Natural killer cell treated with Interleukin-12 subunit alpha and Interleukin-12 subunit beta and Interleukin-15 and Interleukin-18, amount 100 ng/mL, for 72 hours (primary cell): ENCODE results near the gene TMEM184B. TPM values are rescaled to one million over a fixed set of nuclear protein-coding genes. Genes with fewer than 3 reads are reported as not detected.

Experiments used
- ATAC-seq, 2 donors: fragments of 150-1000 bp; cut with Tn5 transposase in 1 of 2; sonication (Bioruptor Pico), chemical (Tn5 transposase) in 1 of 2; 2 replicates each; pipeline ENCODE4 v1.10.0; 2021
- DNase-seq: peaks from one replicate; pipeline ENCODE4 v3.0.0; 2022; ENCODE audit warnings: low spot score
- H3K27ac Mint-ChIP-seq, 2 donors: 1 replicate in 1 of 2; 2 replicates in 1 of 2; pipeline ENCODE4 v1.8.0; 2022; ENCODE audit warnings: mixed read lengths in 2 of 2, mild to moderate bottlenecking in 1 of 2, moderate library complexity in 1 of 2
- H3K27me3 Mint-ChIP-seq, 2 donors: 1 replicate in 1 of 2; 2 replicates in 1 of 2; pipeline ENCODE4 v1.8.0; 2022; ENCODE audit warnings: mixed read lengths in 2 of 2
- H3K36me3 Mint-ChIP-seq: one replicate; pipeline ENCODE4 v1.8.0; 2022; ENCODE audit warnings: mixed read lengths
- H3K4me1 Mint-ChIP-seq, 2 donors: 1 replicate in 1 of 2; 2 replicates in 1 of 2; pipeline ENCODE4 v1.8.0; 2022; ENCODE audit warnings: low read depth in 2 of 2, mixed read lengths in 2 of 2, mild to moderate bottlenecking in 1 of 2
- H3K4me3 Mint-ChIP-seq: one replicate; pipeline ENCODE4 v1.8.0; 2022; ENCODE audit warnings: mixed read lengths
- H3K9me3 Mint-ChIP-seq: 2 replicates; pipeline ENCODE4 v1.8.0; 2022; ENCODE audit warnings: mixed read lengths
- total RNA-seq, 2 donors: library from RNA; stranded (reverse); gene quantifications; one replicate each; pipeline ENCODE4 v1.2.3, GENCODE V29; 2022

Gene TMEM184B
- total RNA-seq, 2 donors from 2014 or later: 59.4 to 59.8 TPM

DNA sequence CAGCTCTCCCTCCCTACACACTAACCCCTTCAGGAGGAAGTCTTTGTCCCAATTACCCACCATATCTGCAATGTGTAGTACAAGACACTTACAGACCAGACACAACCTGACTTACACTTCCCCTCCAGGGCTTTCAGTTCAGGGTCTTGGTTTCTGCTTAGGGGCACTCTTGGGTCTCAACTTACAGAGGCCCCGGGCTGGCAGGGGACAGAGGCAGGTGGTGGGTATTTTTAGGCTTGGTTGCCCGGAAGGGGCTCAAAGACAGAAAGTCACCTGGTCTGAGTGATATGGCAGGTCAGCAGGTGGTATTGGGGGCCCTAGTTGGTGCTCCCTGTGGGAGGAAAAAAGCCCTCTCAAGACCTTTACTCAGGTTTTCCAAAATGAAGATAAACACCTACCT is 3.4 kb upstream of the TMEM184B start:
- no peak for ATAC-seq
- H3K4me1 Mint-ChIP-seq: peaks cover 13 to 21% of the 10 kb centered on the region in 2 donors
- H3K36me3 Mint-ChIP-seq: no peaks in the 10 kb centered on the region
- no peak overlapping the region for H3K4me3 Mint-ChIP-seq
- H3K27ac Mint-ChIP-seq: no peak overlapping the region
- DNase-seq: no peak
- H3K27me3 Mint-ChIP-seq: peaks cover 0 to 3% of the 10 kb centered on the region in 2 donors
- H3K9me3 Mint-ChIP-seq: no peaks in the 10 kb centered on the region

DNA sequence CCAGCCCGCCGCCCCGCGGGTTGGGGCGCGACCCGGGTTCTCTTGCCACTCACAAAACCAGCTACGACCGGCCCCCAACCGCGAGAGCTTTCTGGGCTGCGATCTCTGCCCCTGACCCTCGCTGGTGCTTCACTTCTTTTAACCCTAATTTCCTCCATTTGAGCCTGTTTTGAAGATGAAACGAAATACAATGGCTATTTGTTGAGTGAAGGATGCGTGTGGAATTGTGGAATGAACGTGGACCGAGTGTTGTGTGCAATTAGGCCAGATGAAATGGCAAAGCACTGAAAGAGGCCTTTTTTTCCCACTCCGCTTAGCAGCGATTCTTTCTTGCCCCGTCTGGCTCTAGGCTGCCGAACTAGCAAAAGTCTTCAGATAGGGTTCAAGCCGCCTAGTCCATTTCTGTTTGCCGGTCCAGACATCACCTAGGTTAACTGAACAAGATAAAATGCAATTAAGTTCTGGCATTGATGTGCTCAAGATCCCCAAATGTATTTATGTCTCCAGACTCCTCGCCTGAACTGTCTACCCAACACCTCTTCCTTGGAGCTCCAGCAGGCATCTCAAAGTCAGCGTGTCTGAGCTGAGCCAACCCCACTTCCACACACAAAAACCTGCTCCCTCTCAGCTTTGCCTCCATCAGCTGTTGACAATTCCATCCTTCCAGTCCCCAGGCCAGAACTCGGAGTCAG is 471 bp upstream of the TMEM184B start:
- Mint-ChIP-seq H3K27me3 (peaks cover 0 to 3% of the 10 kb centered on the region in 2 donors), H3K4me3 (peak overlapping the region; percentile 91), H3K4me1 (peaks cover 32 to 42% of the 10 kb centered on the region in 2 donors), H3K36me3 (no peaks in the 10 kb centered on the region), H3K27ac (peak overlapping the region; percentile 90 to 98), H3K9me3 (no peaks in the 10 kb centered on the region)
- ATAC-seq: no peak
- no peak for DNase-seq

DNA sequence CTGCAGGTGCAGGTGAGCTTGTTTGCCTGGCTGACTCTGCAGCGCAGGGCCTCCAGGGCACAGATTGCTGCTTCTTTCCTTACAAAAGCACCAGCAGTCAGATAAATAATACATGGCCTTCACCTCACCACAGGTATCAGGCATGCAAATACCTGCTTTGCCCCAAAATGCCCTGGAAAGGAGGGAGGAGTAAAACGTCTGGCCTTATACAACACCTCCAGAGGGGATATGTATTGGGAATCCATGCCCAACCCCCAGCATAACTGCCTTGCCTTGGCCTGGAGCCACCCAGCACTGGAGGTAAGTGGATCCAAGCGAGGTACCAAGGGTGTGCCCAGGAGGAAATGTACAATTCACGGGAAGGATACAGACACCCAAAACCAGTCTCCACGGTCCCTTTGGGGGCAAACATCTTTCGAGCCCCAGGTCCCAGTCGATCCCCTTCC is 860 bp downstream of the TMEM184B start:
- ATAC-seq: no peak
- peaks cover 42 to 50% of the 10 kb centered on the region in 2 donors for H3K4me1 Mint-ChIP-seq
- H3K4me3 Mint-ChIP-seq: peak overlapping the region; percentile 90
- no peaks in the 10 kb centered on the region for H3K27me3 Mint-ChIP-seq
- DNase-seq: no peak
- H3K27ac Mint-ChIP-seq: peak overlapping the region; percentile 54 to 79
- H3K9me3 Mint-ChIP-seq: no peaks in the 10 kb centered on the region
- H3K36me3 Mint-ChIP-seq: no peaks in the 10 kb centered on the region

DNA sequence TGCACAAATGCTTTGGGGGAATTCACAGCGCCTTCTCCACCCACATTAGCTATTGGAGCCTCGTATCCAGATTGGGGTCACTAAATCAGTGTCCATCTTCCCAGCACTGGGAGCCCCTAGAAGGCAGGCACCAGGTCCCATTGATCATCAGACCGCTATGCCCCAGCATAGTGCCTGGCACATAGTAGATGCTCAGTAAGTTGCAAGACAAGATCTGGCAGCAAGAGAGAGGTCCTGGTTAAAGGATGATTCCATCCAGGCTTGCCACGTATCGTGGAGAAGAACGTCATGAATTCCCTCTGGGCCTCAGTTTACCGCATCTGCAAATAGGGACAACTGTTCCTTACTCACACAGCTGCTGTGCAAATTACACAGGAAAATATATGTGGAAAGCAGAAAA is 1.7 kb downstream of the TMEM184B start:
- peaks cover 48 to 50% of the 10 kb centered on the region in 2 donors for H3K4me1 Mint-ChIP-seq
- H3K9me3 Mint-ChIP-seq: no peaks in the 10 kb centered on the region
- H3K4me3 Mint-ChIP-seq: peak overlapping the region; percentile 50
- DNase-seq: no peak
- ATAC-seq: no peak
- peak overlapping the region; percentile 65 to 79 for H3K27ac Mint-ChIP-seq
- H3K27me3 Mint-ChIP-seq: no peaks in the 10 kb centered on the region
- H3K36me3 Mint-ChIP-seq: no peaks in the 10 kb centered on the region

DNA sequence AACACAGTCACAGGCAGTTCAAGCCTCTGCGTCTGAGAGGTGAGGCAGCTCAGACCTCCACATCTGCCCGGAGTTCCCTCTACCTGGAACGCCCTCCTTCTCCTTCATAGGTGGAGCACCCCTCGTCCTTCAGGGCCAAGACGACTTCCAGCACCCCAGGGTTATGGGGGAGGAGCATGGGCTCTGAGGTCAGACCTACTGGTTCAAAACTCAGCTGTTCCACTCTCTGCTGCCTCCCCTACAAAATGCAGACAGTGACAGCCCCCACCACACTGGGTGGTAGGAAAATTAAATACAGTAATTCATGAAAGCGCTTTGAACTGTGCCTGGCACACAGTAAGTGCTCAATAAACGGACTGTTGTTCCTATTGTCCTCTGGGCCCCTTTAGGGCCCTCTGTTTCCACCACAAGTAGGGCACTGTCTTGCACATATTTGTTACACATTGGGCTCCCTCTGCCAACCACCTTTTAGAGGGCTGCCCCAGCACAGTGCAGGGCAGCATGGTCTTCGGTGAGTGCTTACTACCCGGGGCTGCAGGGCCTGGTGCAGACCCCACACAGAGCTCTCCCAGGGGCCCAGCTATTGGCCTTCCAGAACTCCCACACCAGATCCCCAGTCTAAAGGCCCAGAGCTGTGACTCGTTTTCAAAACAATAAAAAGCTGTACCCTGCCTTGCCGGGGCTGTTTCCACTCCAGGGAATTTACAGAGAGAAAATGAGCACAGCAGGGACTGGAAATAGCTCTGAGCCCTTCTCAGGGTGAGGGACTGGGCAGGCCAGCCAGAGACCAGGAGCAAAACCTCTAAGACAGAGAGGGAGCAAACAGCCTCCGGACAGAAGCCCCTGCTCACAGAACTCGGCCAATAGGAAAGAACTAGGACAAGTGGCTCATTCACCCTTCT is 2.5 kb downstream of the TMEM184B start:
- Mint-ChIP-seq H3K27ac (peak overlapping the region; percentile 65 to 79), H3K9me3 (no peaks in the 10 kb centered on the region), H3K27me3 (no peaks in the 10 kb centered on the region), H3K4me3 (peak overlapping the region; percentile 50), H3K4me1 (peaks cover 49 to 51% of the 10 kb centered on the region in 2 donors), H3K36me3 (no peaks in the 10 kb centered on the region)
- ATAC-seq: no peak
- no peak for DNase-seq

DNA sequence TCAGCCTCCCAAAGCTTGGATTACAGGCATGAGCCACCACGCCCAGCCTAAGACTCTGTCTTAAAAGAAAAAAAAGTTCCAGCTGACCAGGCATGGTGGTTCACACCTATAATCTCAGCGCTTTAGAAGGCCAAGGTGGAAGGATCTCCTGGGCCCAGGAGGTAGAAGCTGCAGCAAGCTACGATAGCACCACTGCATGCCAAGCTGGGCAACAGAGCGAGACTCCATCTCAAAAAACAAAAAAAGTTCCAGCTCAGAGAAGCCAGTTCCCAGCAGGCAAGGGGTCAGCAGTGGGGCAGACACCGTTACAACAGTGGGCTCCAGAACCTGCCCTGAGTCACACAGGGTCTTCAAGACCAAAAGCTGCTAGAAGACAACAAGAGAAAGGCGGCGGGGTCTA is 3.3 kb downstream of the TMEM184B start:
- DNase-seq: no peak
- Mint-ChIP-seq H3K4me3 (no peak overlapping the region), H3K9me3 (no peaks in the 10 kb centered on the region), H3K36me3 (no peaks in the 10 kb centered on the region), H3K27me3 (no peaks in the 10 kb centered on the region), H3K27ac (peak overlapping the region in 1 of 2 donors; percentile 83), H3K4me1 (peaks cover 56 to 57% of the 10 kb centered on the region in 2 donors)
- no peak for ATAC-seq

DNA sequence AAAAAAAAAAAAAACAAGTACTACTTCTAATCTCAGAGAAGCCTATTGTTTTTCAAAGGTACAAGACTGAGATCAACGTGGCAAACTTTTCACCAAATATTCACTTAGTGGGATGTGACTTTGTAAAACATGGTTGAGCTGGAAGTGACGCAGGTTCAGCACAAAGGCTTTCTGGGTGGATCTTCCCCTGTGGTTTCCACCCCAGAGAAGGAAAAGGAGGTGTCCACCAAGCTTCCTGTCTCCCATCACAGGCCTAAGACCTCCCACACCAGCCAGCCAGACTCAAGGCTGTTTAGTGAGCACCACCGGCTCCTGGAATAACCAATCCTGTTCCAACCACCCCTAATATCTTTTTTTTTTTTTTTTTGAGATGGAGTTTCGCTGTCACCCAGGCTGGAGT is 5.7 kb downstream of the TMEM184B start:
- H3K9me3 Mint-ChIP-seq: no peaks in the 10 kb centered on the region
- ATAC-seq: peak; percentile 88 to 89
- H3K36me3 Mint-ChIP-seq: no peaks in the 10 kb centered on the region
- DNase-seq: peak; percentile 77
- peak overlapping the region; percentile 66 for H3K4me3 Mint-ChIP-seq
- H3K4me1 Mint-ChIP-seq: peaks cover 54 to 60% of the 10 kb centered on the region in 2 donors
- peak overlapping the region; percentile 75 to 83 for H3K27ac Mint-ChIP-seq
- no peaks in the 10 kb centered on the region for H3K27me3 Mint-ChIP-seq

DNA sequence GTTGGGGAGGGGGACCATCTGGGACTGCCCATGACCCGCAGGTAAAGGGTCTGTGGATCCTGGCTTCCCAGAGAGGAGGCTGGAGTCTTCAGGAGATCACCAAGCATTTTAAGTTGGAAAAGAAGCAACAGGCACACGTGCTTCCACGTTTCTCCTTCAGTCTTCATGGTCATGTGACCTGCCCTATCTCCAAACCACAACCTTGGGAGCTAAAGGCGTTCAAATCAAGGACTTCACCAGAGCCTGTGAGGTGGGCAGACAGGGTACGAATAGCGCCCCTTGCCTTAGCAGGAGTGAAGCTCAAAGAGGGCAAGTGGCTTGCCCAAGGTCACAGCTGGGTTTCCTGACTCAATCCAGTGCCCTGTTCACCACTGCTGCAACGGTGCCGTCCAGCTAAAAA is 6.7 kb downstream of the TMEM184B start:
- Mint-ChIP-seq H3K27ac (peak overlapping the region; percentile 75 to 83), H3K36me3 (no peaks in the 10 kb centered on the region), H3K4me3 (peak overlapping the region; percentile 66), H3K9me3 (no peaks in the 10 kb centered on the region), H3K27me3 (no peaks in the 10 kb centered on the region), H3K4me1 (peaks cover 55 to 61% of the 10 kb centered on the region in 2 donors)
- DNase-seq (no peak), ATAC-seq (no peak)

DNA sequence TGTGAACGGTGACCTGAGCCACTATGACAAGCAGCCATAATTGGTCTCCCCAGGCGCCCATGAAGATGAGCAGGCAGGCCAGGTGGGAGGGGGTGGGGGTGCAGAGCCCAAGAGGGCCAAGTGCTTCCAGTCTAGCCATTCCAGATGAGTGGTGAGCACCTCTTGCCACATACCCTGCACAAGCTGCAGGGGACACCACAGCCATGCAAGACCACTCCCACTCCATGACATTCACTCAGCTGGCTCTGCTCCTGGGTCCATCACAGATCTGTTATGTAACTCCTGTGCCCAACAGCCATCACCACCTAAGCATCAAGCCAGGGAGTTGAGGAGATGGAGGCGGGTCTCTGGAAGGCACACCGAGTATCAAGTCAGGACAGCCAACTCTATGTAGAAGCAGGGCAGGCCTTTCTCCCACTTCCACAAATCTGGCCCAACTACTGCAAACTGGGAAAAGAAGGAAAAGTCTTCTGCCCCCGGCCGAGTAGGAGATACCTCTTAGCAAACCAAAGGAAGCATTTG is 8.4 kb downstream of the TMEM184B start:
- H3K36me3 Mint-ChIP-seq: no peaks in the 10 kb centered on the region
- no peaks in the 10 kb centered on the region for H3K9me3 Mint-ChIP-seq
- DNase-seq: no peak
- no peak for ATAC-seq
- H3K4me3 Mint-ChIP-seq: no peak overlapping the region
- H3K27ac Mint-ChIP-seq: peak overlapping the region in 1 of 2 donors; percentile 29
- H3K4me1 Mint-ChIP-seq: peaks cover 52 to 58% of the 10 kb centered on the region in 2 donors
- H3K27me3 Mint-ChIP-seq: no peaks in the 10 kb centered on the region

DNA sequence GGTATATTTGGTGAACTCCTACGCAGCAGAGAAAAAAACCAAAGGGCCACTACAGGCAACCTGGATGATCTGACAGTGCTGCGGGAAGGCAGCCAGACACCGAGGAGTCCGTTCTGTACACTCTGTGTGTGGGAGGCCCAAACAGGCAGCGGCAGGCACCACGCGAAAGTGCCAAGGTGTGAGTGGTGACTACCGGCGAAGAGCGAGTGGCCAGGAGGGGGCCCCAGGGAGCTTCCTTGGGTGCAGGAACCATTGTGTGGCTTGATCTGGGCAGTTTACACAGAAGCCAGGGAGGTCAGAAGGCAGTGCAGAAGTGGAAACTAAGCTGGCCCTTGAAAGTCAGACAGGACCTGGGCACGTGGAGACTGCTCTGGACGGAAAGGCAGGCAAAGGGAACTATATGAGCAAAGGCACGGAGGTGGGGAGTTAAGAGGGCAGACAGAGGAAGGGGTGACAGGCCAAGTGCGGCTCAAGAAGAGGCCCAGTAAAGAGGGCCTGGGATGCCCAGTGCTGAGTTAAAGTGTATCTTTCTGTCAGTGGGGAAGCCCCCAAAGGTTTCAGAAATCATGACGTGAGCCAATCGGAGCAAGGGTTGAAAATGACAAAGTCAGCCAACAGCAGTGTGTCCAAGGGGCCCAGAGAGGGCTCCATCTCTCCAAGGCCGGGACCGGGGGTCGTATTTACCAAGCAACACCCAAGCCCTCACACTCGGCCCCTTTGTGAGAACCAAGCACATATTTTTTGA is 10.6 kb downstream of the TMEM184B start:
- H3K27ac Mint-ChIP-seq: peak overlapping the region; percentile 26 to 46
- H3K4me1 Mint-ChIP-seq: peaks cover 47 to 50% of the 10 kb centered on the region in 2 donors
- no peaks in the 10 kb centered on the region for H3K36me3 Mint-ChIP-seq
- no peaks in the 10 kb centered on the region for H3K9me3 Mint-ChIP-seq
- no peak overlapping the region for H3K4me3 Mint-ChIP-seq
- DNase-seq (no peak), ATAC-seq (peak; percentile 50 to 69)
- no peaks in the 10 kb centered on the region for H3K27me3 Mint-ChIP-seq

DNA sequence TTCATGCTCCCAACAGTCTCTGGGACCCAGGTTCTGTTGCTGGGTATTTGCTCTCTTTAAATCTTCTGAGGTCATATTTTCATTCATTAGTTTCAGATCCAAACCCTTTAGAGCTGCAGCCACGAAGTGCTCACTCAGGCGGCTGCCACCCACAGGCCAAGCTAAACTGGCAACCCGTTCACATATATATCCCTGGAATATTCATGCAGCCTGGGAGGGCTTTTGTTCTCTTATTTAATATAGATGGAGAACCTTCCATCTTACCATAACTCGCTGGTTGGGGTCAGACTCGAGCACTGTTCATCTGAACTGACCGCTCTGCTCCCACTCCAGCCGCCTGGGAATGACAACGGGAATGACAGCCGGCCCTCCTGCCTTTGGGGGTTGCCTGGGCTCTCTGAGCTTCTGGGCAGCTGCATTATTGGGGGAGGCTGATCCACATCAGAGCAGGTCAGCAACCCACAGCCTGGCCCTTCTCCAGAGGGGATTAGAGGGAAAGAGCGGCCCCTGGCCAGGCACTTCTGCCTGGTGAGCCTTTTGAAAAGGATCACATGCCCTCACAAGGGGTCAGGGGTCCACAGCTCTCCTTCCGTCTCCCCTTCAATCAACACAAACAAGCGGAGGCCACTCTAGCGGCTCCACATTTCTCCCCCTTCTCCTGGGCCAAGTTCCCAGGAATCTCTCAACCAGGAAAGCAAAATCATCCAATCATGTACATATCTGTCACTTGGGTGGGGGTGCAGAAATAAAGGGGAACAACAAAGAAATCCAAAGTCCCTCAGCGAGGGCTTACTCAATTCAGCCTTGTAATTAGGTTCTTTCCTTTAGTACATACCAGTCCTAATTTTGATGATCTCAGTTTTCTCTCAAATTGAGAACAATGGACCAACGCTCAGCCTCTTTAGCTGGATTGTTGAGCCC is 11.8 kb downstream of the TMEM184B start:
- H3K4me3 Mint-ChIP-seq: peak overlapping the region; percentile 39
- no peaks in the 10 kb centered on the region for H3K27me3 Mint-ChIP-seq
- peaks cover 41 to 43% of the 10 kb centered on the region in 2 donors for H3K4me1 Mint-ChIP-seq
- H3K36me3 Mint-ChIP-seq: no peaks in the 10 kb centered on the region
- no peaks in the 10 kb centered on the region for H3K9me3 Mint-ChIP-seq
- DNase-seq (no peak), ATAC-seq (no peak)
- peak overlapping the region; percentile 63 to 80 for H3K27ac Mint-ChIP-seq

DNA sequence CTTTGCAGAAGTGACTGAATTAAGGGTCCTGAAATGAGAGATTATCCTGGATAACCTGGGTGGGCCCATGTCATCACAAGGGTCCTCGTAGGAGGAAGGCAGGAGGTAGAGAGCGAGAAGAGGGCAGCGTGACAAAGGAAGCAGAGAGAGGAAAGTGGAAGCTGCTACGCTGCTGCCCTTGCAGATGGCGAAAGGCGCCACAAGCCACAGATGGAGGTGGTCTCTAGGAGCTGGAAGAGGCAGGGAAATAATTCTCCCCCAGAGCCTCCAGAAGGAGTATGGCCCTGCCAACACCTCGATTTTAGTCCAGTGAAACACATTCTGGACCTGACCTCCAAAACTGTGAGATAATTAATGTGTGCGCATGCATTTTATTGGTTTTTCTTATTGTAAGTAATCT is 13.4 kb downstream of the TMEM184B start:
- DNase-seq (no peak), ATAC-seq (no peak)
- H3K36me3 Mint-ChIP-seq: no peaks in the 10 kb centered on the region
- H3K4me3 Mint-ChIP-seq: peak overlapping the region; percentile 43
- H3K9me3 Mint-ChIP-seq: no peaks in the 10 kb centered on the region
- peak overlapping the region in 1 of 2 donors; percentile 7 for H3K27ac Mint-ChIP-seq
- H3K27me3 Mint-ChIP-seq: no peaks in the 10 kb centered on the region
- peaks cover 39 to 42% of the 10 kb centered on the region in 2 donors for H3K4me1 Mint-ChIP-seq
